NCI-H446 (cell line): Measurements from ENCODE around the gene LAG3.
"Not testable (repeated sequence)": the region's sequence is repeated elsewhere in the genome, so short reads cannot be mapped to it uniquely, and the experiment has no call there.

Experiments used
- DNase-seq, 2 experiments: peaks; one replicate each; lab custom pipeline; 2025; lab: John Stamatoyannopoulos, UW

Gene LAG3

GRCh38 chr12:6772331-6772695 lies at the start of gene LAG3:
LAG3 (plus strand) TSS chr12:6772520; CDS start chr12:6772853, 333 bp downstream.
- DNase-seq, result no peak

GRCh38 chr12:6722863-6723262 lies 49.5 kb upstream of the LAG3 start:
- no peak for DNase-seq

DNA sequence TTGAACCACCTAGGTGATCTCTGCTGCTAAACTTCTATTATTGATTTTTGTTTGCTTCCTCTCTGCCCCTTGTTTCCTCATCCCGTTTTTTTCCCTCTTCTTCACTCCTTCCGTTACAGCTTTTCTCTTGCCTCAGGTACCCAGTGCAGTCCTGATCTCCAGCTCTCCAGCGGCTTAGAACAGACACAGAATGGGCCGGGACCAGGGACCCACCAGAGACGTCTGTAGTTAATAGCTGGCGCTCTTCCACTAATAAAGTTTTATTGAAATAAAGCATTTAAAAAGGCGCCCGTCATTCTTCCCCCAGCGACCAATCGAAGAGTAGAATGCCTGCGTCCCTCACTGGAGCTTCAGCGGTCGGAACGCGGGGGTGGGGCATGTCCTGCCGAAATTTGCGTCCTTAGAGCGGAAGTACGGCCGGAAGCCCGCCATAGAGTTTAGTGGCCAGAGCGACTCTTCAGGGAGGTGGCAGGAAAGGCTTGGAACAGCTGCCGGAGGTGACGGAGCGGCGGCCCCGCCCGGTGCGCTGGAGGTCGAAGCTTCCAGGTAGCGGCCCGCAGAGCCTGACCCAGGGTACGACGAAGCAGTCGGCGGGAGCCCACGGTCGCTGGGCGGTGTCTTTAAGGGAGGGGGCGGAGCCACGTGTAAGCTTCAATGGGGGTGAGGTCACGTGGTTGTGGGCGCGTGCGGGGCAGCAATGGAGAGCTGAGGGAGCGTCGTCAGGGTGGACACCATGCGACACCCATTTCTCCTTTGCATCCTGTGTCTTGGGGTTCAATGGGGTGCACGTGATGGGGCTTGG lies 48.5 kb upstream of the LAG3 start, which contains the start of gene COPS7A:
TSS of gene COPS7A (plus strand) at position 440 of the 802 bp plus-strand sequence. CDS start 611 bp downstream, outside the sequence.
- DNase-seq, result peak; percentile 99 to 100

GRCh38 chr12:6724409-6724797 lies 47.9 kb upstream of the LAG3 start:
- DNase-seq, result peak in 1 of 2 experiments; percentile 41

- no peak for DNase-seq
Observed at GRCh38 chr12:6725350-6725749, 47.0 kb upstream of the LAG3 start.

- DNase-seq, result no peak
Observed at GRCh38 chr12:6729186-6729585, 43.1 kb upstream of the LAG3 start.

- DNase-seq, result no peak
Observed at GRCh38 chr12:6730169-6730568, 42.2 kb upstream of the LAG3 start.

- no peak for DNase-seq
Observed at GRCh38 chr12:6734506-6735387, 37.6 kb upstream of the LAG3 start.

GRCh38 chr12:6735448-6736191 lies 36.7 kb upstream of the LAG3 start:
- DNase-seq, result peak in 1 of 2 experiments; percentile 26

GRCh38 chr12:6736754-6737153 lies 35.6 kb upstream of the LAG3 start:
- DNase-seq, result no peak

GRCh38 chr12:6742080-6742479 lies 30.2 kb upstream of the LAG3 start:
- not testable (repeated sequence) for DNase-seq

GRCh38 chr12:6742834-6743233 lies 29.5 kb upstream of the LAG3 start:
- no peak for DNase-seq

GRCh38 chr12:6743300-6743699 lies 29.0 kb upstream of the LAG3 start:
- not testable (repeated sequence) for DNase-seq

- no peak for DNase-seq
Observed at GRCh38 chr12:6745741-6746525, 26.4 kb upstream of the LAG3 start.

DNA sequence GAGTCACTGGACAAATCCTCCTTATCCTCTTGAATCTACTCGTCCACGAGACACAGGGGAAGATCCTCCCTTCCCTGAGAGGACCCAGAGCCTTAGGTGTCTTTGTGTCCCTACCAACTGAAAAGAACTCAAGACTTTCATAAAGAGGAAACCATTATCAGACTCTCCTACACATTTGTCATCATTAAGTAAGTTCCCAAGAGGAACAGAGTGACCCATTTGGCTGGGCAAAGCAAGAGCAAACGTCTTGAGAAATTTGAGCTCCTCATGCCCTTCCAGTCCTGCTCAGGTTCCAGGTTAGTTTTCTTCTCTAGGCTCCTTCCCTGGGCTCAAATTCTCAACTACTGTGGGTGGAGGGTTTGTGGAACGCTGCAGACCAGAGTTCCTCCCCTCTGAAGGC lies 25.1 kb upstream of the LAG3 start:
- DNase-seq, result no peak

DNA sequence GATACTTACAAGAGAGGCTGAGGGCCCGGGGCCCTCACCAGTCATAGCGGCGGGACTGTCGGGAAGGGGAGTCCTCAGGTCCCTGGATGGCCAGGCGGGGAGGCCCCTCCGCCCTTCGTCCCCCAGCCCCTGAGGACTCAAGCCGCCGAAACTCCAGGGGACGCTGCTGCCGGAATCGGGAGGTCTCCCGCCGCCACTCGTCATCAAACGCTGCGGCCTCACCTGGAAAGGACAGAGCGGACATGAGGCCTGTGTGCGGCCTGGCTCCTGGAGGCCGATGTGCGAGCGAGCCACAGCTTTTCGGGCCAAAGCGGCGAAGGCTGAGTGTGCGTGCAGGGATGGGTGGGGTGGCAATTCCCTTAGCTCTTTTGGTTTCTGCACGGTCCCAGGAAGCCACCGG lies 23.6 kb upstream of the LAG3 start:
- no peak for DNase-seq

GRCh38 chr12:6750506-6750905 lies 21.8 kb upstream of the LAG3 start:
- DNase-seq, result no peak

GRCh38 chr12:6751767-6752166 lies 20.6 kb upstream of the LAG3 start:
- DNase-seq, result no peak

- DNase-seq, result no peak
Observed at GRCh38 chr12:6752167-6752920, 20.0 kb upstream of the LAG3 start.

DNA sequence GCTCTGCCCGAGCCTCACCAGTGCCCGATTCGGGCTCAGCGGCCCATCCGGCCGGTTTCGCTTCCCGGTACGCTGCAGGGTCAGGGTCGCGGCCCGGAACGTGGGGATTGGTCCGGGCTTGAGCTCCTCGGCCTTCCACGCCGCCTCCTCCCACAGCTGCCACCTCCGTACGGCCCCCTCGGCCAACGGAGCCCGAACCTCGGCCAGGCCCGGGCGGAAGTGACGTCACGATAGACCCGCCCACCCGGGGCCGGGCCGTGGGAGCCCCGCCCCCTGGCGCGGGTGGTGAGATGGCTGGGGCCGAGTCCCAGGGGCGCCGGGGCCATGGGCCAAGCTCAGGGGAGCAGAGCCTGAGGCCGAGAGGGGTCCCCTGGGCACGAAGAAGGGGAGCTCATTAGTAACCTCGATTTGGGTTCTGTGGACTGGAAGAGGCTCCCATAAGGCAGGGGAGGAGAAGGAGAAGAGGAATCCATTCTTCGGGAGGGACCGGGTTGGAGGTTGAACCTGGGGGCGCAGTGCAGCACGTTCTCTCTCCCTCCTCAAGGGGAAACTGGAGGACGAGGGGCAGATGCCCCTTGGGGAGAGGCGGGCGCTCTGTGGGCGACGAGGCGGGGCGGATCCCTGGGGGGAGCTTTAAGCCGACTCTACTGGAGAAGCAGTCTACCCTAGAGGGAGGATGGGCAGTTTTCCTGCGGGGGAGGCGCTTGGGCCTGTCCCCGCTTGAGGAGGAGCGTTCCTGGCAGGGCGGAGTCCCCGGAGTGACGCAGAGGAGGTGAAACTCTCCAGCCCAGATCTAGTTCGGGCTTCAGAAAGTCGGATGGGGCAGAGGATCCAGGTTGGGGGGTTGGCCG lies 19.2 kb upstream of the LAG3 start, which contains the start of gene MLF2:
TSS of gene MLF2 (minus strand) at position 221 of the 851 bp plus-strand sequence. CDS start 807 bp downstream, outside the sequence.
- peak; percentile 97 to 99 for DNase-seq
